Neural cell (in vitro differentiated cells): ENCODE measurements around the gene AWAT2. TPM values are rescaled to one million over a fixed set of nuclear protein-coding genes. Genes with fewer than 3 reads are reported as not detected.

Source experiments
- H2AFZ ChIP-seq: fragments of 200-600, 300-800 bp; sonication (generic), shearing (Covaris generic); 2 replicates; pipeline ENCODE4 v1.6.0; 2014; ENCODE audit warnings: low read depth, mild to moderate bottlenecking, antibody characterized with exemption, low read length, moderate library complexity
- H3F3A ChIP-seq: fragments of 200-600 bp; shearing (Covaris generic); 2 replicates; pipeline ENCODE4 v1.6.1; 2016; ENCODE audit warnings: mild to moderate bottlenecking, moderate library complexity, mixed read lengths, antibody characterized with exemption, low read length; ENCODE audit not compliant: insufficient read depth, poor library complexity, severe bottlenecking
- H3K27ac ChIP-seq: fragments of 200-600, 300-800 bp; sonication (generic), shearing (Covaris generic); 2 replicates; pipeline ENCODE4 v1.5.1; 2014; ENCODE audit warnings: mild to moderate bottlenecking, low read length, moderate library complexity
- H3K27me3 ChIP-seq: fragments of 300-800, 200-600 bp; sonication (generic), shearing (Covaris generic); 2 replicates; pipeline ENCODE4 v1.6.0; 2014; ENCODE audit warnings: mild to moderate bottlenecking, low read depth, low read length, moderate library complexity; ENCODE audit not compliant: insufficient read depth
- H3K36me3 ChIP-seq: fragments of 300-800, 200-600 bp; sonication (generic), shearing (Covaris generic); 2 replicates; pipeline ENCODE4 v1.5.1; 2014; ENCODE audit warnings: mild to moderate bottlenecking, antibody characterized with exemption, low read length, moderate library complexity; ENCODE audit not compliant: insufficient read depth
- H3K4me2 ChIP-seq: fragments of 300-800, 200-600 bp; sonication (generic), shearing (Covaris generic); 2 replicates; pipeline ENCODE4 v1.6.0; 2014; ENCODE audit warnings: mild to moderate bottlenecking, low read length
- H3K4me3 ChIP-seq: fragments of 300-800, 200-600 bp; sonication (generic), shearing (Covaris generic); 2 replicates; pipeline ENCODE4 v1.5.1; 2014; ENCODE audit warnings: mild to moderate bottlenecking, low read length, moderate library complexity
- H3K79me2 ChIP-seq: fragments of 200-600 bp; shearing (Covaris generic); replicated peaks from 2 replicates; pipeline ENCODE4 v1.6.0; 2014; ENCODE audit warnings: mild to moderate bottlenecking, low read length, moderate library complexity; ENCODE audit not compliant: insufficient read depth
- H3K9ac ChIP-seq: fragments of 300-800, 200-600 bp; sonication (generic), shearing (Covaris generic); 2 replicates; pipeline ENCODE4 v1.6.1; 2016; ENCODE audit warnings: mild to moderate bottlenecking, low read length, mixed read lengths
- H3K9me2 ChIP-seq: fragments of 200-600 bp; shearing (Covaris generic); 2 replicates; pipeline ENCODE4 v1.6.1; 2016; ENCODE audit warnings: mild to moderate bottlenecking, low read length, mixed read lengths; ENCODE audit not compliant: insufficient read depth
- H3K9me3 ChIP-seq: fragments of 200-600, 300-800 bp; sonication (generic), shearing (Covaris generic); 2 replicates; pipeline ENCODE4 v1.6.1; 2016; ENCODE audit warnings: mild to moderate bottlenecking, mixed run types, low read length, moderate library complexity, mixed read lengths
- H4K20me1 ChIP-seq: fragments of 200-600 bp; shearing (Covaris generic); 2 replicates; pipeline ENCODE4 v1.6.1; 2016; ENCODE audit warnings: mild to moderate bottlenecking, mixed run types; ENCODE audit not compliant: insufficient read depth
- CTCF ChIP-seq: fragments of 450-650 bp; IDR thresholded peaks from 2 replicates; pipeline ENCODE4 v1.5.1; 2014; ENCODE audit warnings: antibody characterized with exemption, mild to moderate bottlenecking, moderate library complexity; ENCODE audit not compliant: poor library complexity, severe bottlenecking
- EP300 ChIP-seq: fragments of 450-650 bp; conservative IDR thresholded peaks from 2 replicates; pipeline ENCODE4 v1.6.1; 2014; ENCODE audit warnings: antibody characterized with exemption, mild to moderate bottlenecking, moderate library complexity; ENCODE audit not compliant: poor library complexity, severe bottlenecking
- EZH2 ChIP-seq: fragments of 200-600, 300-800 bp; shearing (Covaris generic), sonication (generic); IDR thresholded peaks from 2 replicates; pipeline ENCODE4 v1.6.1; 2014; ENCODE audit warnings: antibody characterized with exemption, low read length, borderline replicate concordance, mild to moderate bottlenecking; ENCODE audit not compliant: insufficient read depth, poor library complexity, severe bottlenecking
- MXI1 ChIP-seq: fragments of 450-650 bp; conservative IDR thresholded peaks from 2 replicates; pipeline ENCODE4 v1.6.1; 2014; ENCODE audit warnings: antibody characterized with exemption, mild to moderate bottlenecking; ENCODE audit not compliant: poor library complexity, severe bottlenecking
- POLR2AphosphoS5 ChIP-seq: IDR thresholded peaks from 2 replicates; pipeline ENCODE4 v1.6.1; 2012
- RAD21 ChIP-seq: fragments of 450-650 bp; conservative IDR thresholded peaks from 2 replicates; pipeline ENCODE4 v1.6.1; 2014; ENCODE audit warnings: antibody characterized with exemption, mild to moderate bottlenecking, moderate library complexity
- REST ChIP-seq: IDR thresholded peaks from 2 replicates; pipeline ENCODE4 v1.6.1; 2012; ENCODE audit warnings: borderline replicate concordance
- SMC3 ChIP-seq: fragments of 450-650 bp; conservative IDR thresholded peaks from 2 replicates; pipeline ENCODE4 v1.6.1; 2014; ENCODE audit warnings: antibody characterized with exemption, mild to moderate bottlenecking, moderate library complexity; ENCODE audit not compliant: poor library complexity
- TAF1 ChIP-seq: IDR thresholded peaks from 2 replicates; pipeline ENCODE4 v1.6.1; 2012; ENCODE audit warnings: low read depth
- polyA plus RNA-seq: library from polyadenylated mRNA; depleted of rRNA; stranded (reverse); fragments of >200 nt; gene quantifications from 2 replicates; pipeline ENCODE4 v1.2.3, GENCODE V29; 2014

Gene AWAT2
- polyA plus RNA-seq, 1 donor from 2014 or later, result not detected

GRCh38 chrX:70092247-70092646 lies 42.5 kb upstream of the AWAT2 start:
- no peak overlapping the region for H3K27ac ChIP-seq
- no peak overlapping the region for H3K4me2 ChIP-seq
- H2AFZ ChIP-seq, result no peak overlapping the region
- no peaks in the 10 kb centered on the region for H3K79me2 ChIP-seq
- H3K9me3 ChIP-seq, result no peaks in the 10 kb centered on the region
- TF ChIP-seq CTCF, result no peak
- TF ChIP-seq RAD21, result no peak
- TF ChIP-seq EP300, result no peak
- no peak for TF ChIP-seq EZH2
- TF ChIP-seq POLR2AphosphoS5, result no peak
- no peak for TF ChIP-seq REST
- no peak for TF ChIP-seq MXI1
- no peak for TF ChIP-seq SMC3
- TF ChIP-seq TAF1, result no peak
- no peak overlapping the region for H3K9ac ChIP-seq
- H3K36me3 ChIP-seq, result no peaks in the 10 kb centered on the region
- no peak overlapping the region for H3K4me3 ChIP-seq
- H3F3A ChIP-seq, result no peaks in the 10 kb centered on the region
- no peaks in the 10 kb centered on the region for H3K9me2 ChIP-seq
- no peaks in the 10 kb centered on the region for H3K27me3 ChIP-seq
- H4K20me1 ChIP-seq, result no peaks in the 10 kb centered on the region

GRCh38 chrX:70089604-70090297 lies 40.0 kb upstream of the AWAT2 start:
- H3K27me3 ChIP-seq, result no peaks in the 10 kb centered on the region

More at GRCh38 chrX:70089604-70090297, 40.0 kb upstream of the AWAT2 start:
- TF ChIP-seq CTCF, result no peak
- TF ChIP-seq EZH2, result no peak
- TF ChIP-seq REST, result no peak
- TF ChIP-seq MXI1, result no peak
- no peak for TF ChIP-seq RAD21
- no peak for TF ChIP-seq SMC3
- no peak for TF ChIP-seq EP300
- TF ChIP-seq POLR2AphosphoS5, result no peak
- TF ChIP-seq TAF1, result no peak
- Histone ChIP-seq H3K4me3 (no peak overlapping the region), H3K36me3 (no peaks in the 10 kb centered on the region), H3K4me2 (no peak overlapping the region), H3K9me2 (no peaks in the 10 kb centered on the region), H3F3A (no peaks in the 10 kb centered on the region), H3K27ac (no peak overlapping the region), H3K9ac (no peak overlapping the region), H2AFZ (no peak overlapping the region), H3K79me2 (no peaks in the 10 kb centered on the region), H3K9me3 (no peaks in the 10 kb centered on the region), H4K20me1 (no peaks in the 10 kb centered on the region)
